IMR-90 (cell line): ENCODE results near the gene SDC4. TPM values are rescaled to one million over a fixed set of nuclear protein-coding genes. Genes with fewer than 3 reads are reported as not detected.

Experiments used
- ATAC-seq: fragments of 200-7000 bp; cut with Tn5 transposase; 2 replicates; pipeline ENCODE4 v1.9.1; 2020; ENCODE audit warnings: low read depth, mild to moderate bottlenecking, moderate library complexity
- BruUV-seq: library from RNA; stranded (reverse); fragments of 400-500 nt; replicated peaks from 2 replicates; lab custom pipeline; 2021; lab: Mats Ljungman, UMichigan
- CTCF ChIA-PET: fragments of 300-600 bp; formaldehyde crosslinking; extraction: SDS; loops from one replicate; lab custom pipeline; 2021; ENCODE audit warnings: antibody characterized with exemption; lab: Yijun Ruan, JAX
- POLR2A ChIA-PET: fragments of 300-600 bp; sonication (Branson Sonifier 250); formaldehyde crosslinking; loops from one replicate; lab custom pipeline; 2022; ENCODE audit warnings: antibody characterized with exemption; ENCODE audit not compliant: unreplicated experiment; lab: Charles Lee
- DNase-seq: peaks from one replicate; pipeline ENCODE4 v3.0.0; 2013
- H2AFZ ChIP-seq: replicated peaks from 2 replicates; pipeline ENCODE3; 2013; ENCODE audit warnings: low read length, mild to moderate bottlenecking; ENCODE audit not compliant: poor library complexity
- H2AK5ac ChIP-seq: 2 replicates; pipeline ENCODE4 v1.6.1; 2013; ENCODE audit warnings: low read depth, low read length, inconsistent platforms
- H2AK9ac ChIP-seq: replicated peaks from 2 replicates; pipeline ENCODE3; 2013; ENCODE audit warnings: mild to moderate bottlenecking, low read depth, low read length, moderate library complexity; ENCODE audit not compliant: poor library complexity
- H2BK120ac ChIP-seq: 2 replicates; pipeline ENCODE4 v1.6.1; 2013; ENCODE audit warnings: low read depth, low read length, inconsistent platforms
- H2BK15ac ChIP-seq: 3 replicates; pipeline ENCODE4 v1.6.1; 2013; ENCODE audit warnings: low read depth, low read length, inconsistent platforms
- H2BK20ac ChIP-seq: 2 replicates; pipeline ENCODE4 v1.6.1; 2013; ENCODE audit warnings: low read depth, mild to moderate bottlenecking, inconsistent platforms, low read length, moderate library complexity
- H2BK5ac ChIP-seq: 2 replicates; pipeline ENCODE4 v1.6.1; 2013; ENCODE audit warnings: mild to moderate bottlenecking, low read depth, low read length, inconsistent platforms; ENCODE audit not compliant: poor library complexity, severe bottlenecking
- H3K14ac ChIP-seq: replicated peaks from 2 replicates; pipeline ENCODE4 v1.6.1; 2013; ENCODE audit warnings: low read depth, low read length, inconsistent platforms
- H3K18ac ChIP-seq: 2 replicates; pipeline ENCODE4 v1.6.1; 2013; ENCODE audit warnings: low read depth, low read length, control low read depth
- H3K23ac ChIP-seq: 2 replicates; pipeline ENCODE4 v1.6.1; 2013; ENCODE audit warnings: low read depth, low read length, inconsistent platforms
- H3K27ac ChIP-seq: 2 replicates; pipeline ENCODE4 v1.5.1; 2013; ENCODE audit warnings: mild to moderate bottlenecking, control low read depth, low read length; ENCODE audit not compliant: insufficient read depth
- H3K27me3 ChIP-seq: 2 replicates; pipeline ENCODE4 v1.6.1; 2013; ENCODE audit warnings: low read length; ENCODE audit not compliant: control insufficient read depth, insufficient read depth
- H3K36me3 ChIP-seq: 2 replicates; pipeline ENCODE4 v1.6.1; 2013; ENCODE audit warnings: low read length, mixed read lengths; ENCODE audit not compliant: control insufficient read depth, insufficient read depth
- H3K4ac ChIP-seq: 2 replicates; pipeline ENCODE4 v1.6.1; 2013; ENCODE audit warnings: low read depth, low read length, inconsistent platforms
- H3K4me1 ChIP-seq: 2 replicates; pipeline ENCODE4 v1.6.1; 2013; ENCODE audit warnings: low read length, mixed read lengths; ENCODE audit not compliant: control insufficient read depth, insufficient read depth
- H3K4me2 ChIP-seq: 2 replicates; pipeline ENCODE4 v1.6.1; 2013; ENCODE audit warnings: low read depth, mild to moderate bottlenecking, control low read depth, low read length, moderate library complexity
- H3K4me3 ChIP-seq: 2 replicates; pipeline ENCODE4 v1.5.1; 2013; ENCODE audit warnings: low read depth, mild to moderate bottlenecking, control low read depth, low read length, moderate library complexity; ENCODE audit not compliant: insufficient read depth
- H3K56ac ChIP-seq: 2 replicates; pipeline ENCODE4 v1.6.1; 2013; ENCODE audit warnings: low read length, inconsistent platforms; ENCODE audit not compliant: insufficient read depth; ENCODE audit errors: extremely low read depth
- H3K79me1 ChIP-seq, 2 experiments: 2 replicates each; pipeline ENCODE4 v1.6.1; 2013; ENCODE audit warnings: low read length in 2 of 2, inconsistent platforms in 1 of 2, low read depth in 1 of 2
- H3K9ac ChIP-seq: 2 replicates; pipeline ENCODE4 v1.6.1; 2013; ENCODE audit warnings: low read depth, low read length, control low read depth
- H3K9me1 ChIP-seq: 2 replicates; pipeline ENCODE4 v1.6.1; 2013; ENCODE audit warnings: low read length, inconsistent platforms; ENCODE audit not compliant: insufficient read depth
- H3K9me3 ChIP-seq: 2 replicates; pipeline ENCODE4 v1.6.1; 2013; ENCODE audit warnings: low read length; ENCODE audit not compliant: control insufficient read depth, insufficient read depth
- H4K20me1 ChIP-seq: 2 replicates; pipeline ENCODE4 v1.6.1; 2013; ENCODE audit warnings: low read length, inconsistent platforms; ENCODE audit not compliant: insufficient read depth
- H4K5ac ChIP-seq: 2 replicates; pipeline ENCODE4 v1.6.1; 2013; ENCODE audit warnings: mild to moderate bottlenecking, low read depth, low read length, control low read depth
- H4K8ac ChIP-seq, 2 experiments: 2 replicates each; pipeline ENCODE4 v1.6.1; 2013; ENCODE audit warnings: low read depth in 2 of 2, low read length in 2 of 2, control low read depth in 1 of 2, inconsistent platforms in 1 of 2
- H4K91ac ChIP-seq: 2 replicates; pipeline ENCODE4 v1.6.1; 2013; ENCODE audit warnings: low read depth, low read length, inconsistent platforms; ENCODE audit not compliant: insufficient read depth
- BHLHE40 ChIP-seq: fragments of 150-350 bp; IDR thresholded peaks from 2 replicates; pipeline ENCODE4 v1.6.1; 2016; ENCODE audit warnings: mild to moderate bottlenecking, low read depth, low read length
- CEBPB ChIP-seq: IDR thresholded peaks from 2 replicates; pipeline ENCODE4 v1.6.1; 2012; ENCODE audit warnings: low read depth, low read length, improper control_type of control experiment
- CHD1 ChIP-seq: IDR thresholded peaks from 2 replicates; pipeline ENCODE4 v1.6.1; 2012; ENCODE audit warnings: low read depth, low read length, improper control_type of control experiment
- CTCF ChIP-seq: conservative IDR thresholded peaks from 2 replicates; pipeline ENCODE4 v1.5.1; 2012; ENCODE audit warnings: mild to moderate bottlenecking, low read depth, low read length, improper control_type of control experiment
- ELK1 ChIP-seq: fragments of 150-350 bp; IDR thresholded peaks from 2 replicates; pipeline ENCODE4 v1.6.1; 2016; ENCODE audit warnings: low read depth, mild to moderate bottlenecking, low read length, moderate library complexity, borderline replicate concordance
- FOS ChIP-seq: fragments of 150-350 bp; IDR thresholded peaks from 2 replicates; pipeline ENCODE4 v1.6.1; 2016; ENCODE audit warnings: low read depth, low read length
- MAFK ChIP-seq: IDR thresholded peaks from 2 replicates; pipeline ENCODE4 v1.6.1; 2012; ENCODE audit warnings: low read depth, low read length, improper control_type of control experiment
- MXI1 ChIP-seq: IDR thresholded peaks from 2 replicates; pipeline ENCODE4 v1.6.1; 2012; ENCODE audit warnings: low read depth, mild to moderate bottlenecking, low read length, moderate library complexity, borderline replicate concordance
- NFE2L2 ChIP-seq: fragments of 150-350 bp; IDR thresholded peaks from 2 replicates; pipeline ENCODE4 v1.6.1; 2016; ENCODE audit warnings: low read depth, mild to moderate bottlenecking, low read length
- POLR2A ChIP-seq: IDR thresholded peaks from 2 replicates; pipeline ENCODE4 v1.6.1; 2012; ENCODE audit warnings: mild to moderate bottlenecking, low read depth, low read length
- RAD21 ChIP-seq: IDR thresholded peaks from 2 replicates; pipeline ENCODE4 v1.6.1; 2012; ENCODE audit warnings: low read length, improper control_type of control experiment
- RCOR1 ChIP-seq: IDR thresholded peaks from 2 replicates; pipeline ENCODE4 v1.6.1; 2012; ENCODE audit warnings: mild to moderate bottlenecking, low read length, improper control_type of control experiment; ENCODE audit not compliant: insufficient replicate concordance
- RFX5 ChIP-seq: IDR thresholded peaks from 2 replicates; pipeline ENCODE4 v1.8.0; 2012; ENCODE audit warnings: low read depth, mild to moderate bottlenecking, low read length, moderate library complexity
- SMC3 ChIP-seq: fragments of 150-350 bp; IDR thresholded peaks from 2 replicates; pipeline ENCODE4 v1.6.1; 2016; ENCODE audit warnings: low read depth, mild to moderate bottlenecking, antibody characterized with exemption, low read length, moderate library complexity
- WGBS, 2 experiments: methylation state at CpG; one replicate each; pipeline versions ENCODE4 v1.1.5 to v1.1.7; 2013; ENCODE audit warnings: missing lambda C conversion rate in 2 of 2; ENCODE audit not compliant: insufficient read length in 1 of 2; ENCODE audit errors: extremely low coverage in 2 of 2; 5-methylcytosine and 5-hydroxymethylcytosine counted together
- dilution Hi-C: fragments of 300-500 bp; cut with HindIII; formaldehyde crosslinking; loops from one replicate; pipeline ENCODE4 v1.14.3; 2018; ENCODE audit warnings: low sequenced_read_pairs; ENCODE audit not compliant: unreplicated experiment
- in situ Hi-C: fragments of 300-500 bp; cut with MboI; formaldehyde crosslinking; loops from 3 replicates; pipeline ENCODE4 v1.14.3; 2019; ENCODE audit warnings: low sequenced_read_pairs, inconsistent platforms, mixed read lengths
- intact Hi-C: fragments of 100-400 bp; cut with micrococcal nuclease; formaldehyde crosslinking; loops from 2 replicates; pipeline ENCODE4 v1.10.0; 2022
- polyA plus RNA-seq, 3 experiments: library from polyadenylated mRNA; depleted of rRNA; stranded (reverse); fragments of >200 nt; gene quantifications; 2 replicates each; pipeline ENCODE4 v1.2.3, GENCODE V29; 2012; ENCODE audit warnings: low replicate concordance in 1 of 3
- total RNA-seq: library from RNA; depleted of rRNA; stranded (reverse); fragments of >200 nt; gene quantifications from 2 replicates; pipeline ENCODE4 v1.2.3, GENCODE V29; 2012
- TF ChIP-seq, protein P1 (sequence below): fragments of 150-350 bp; IDR thresholded peaks from 2 replicates; pipeline ENCODE4 v1.6.1; 2017; ENCODE audit warnings: mild to moderate bottlenecking, antibody characterized with exemption, low read length, low read depth

SDC4 gene
- total and polyA plus RNA-seq, 2 of the 4 experiments (the other 2 are of a cell fraction) = 203 to 265 TPM

DNA sequence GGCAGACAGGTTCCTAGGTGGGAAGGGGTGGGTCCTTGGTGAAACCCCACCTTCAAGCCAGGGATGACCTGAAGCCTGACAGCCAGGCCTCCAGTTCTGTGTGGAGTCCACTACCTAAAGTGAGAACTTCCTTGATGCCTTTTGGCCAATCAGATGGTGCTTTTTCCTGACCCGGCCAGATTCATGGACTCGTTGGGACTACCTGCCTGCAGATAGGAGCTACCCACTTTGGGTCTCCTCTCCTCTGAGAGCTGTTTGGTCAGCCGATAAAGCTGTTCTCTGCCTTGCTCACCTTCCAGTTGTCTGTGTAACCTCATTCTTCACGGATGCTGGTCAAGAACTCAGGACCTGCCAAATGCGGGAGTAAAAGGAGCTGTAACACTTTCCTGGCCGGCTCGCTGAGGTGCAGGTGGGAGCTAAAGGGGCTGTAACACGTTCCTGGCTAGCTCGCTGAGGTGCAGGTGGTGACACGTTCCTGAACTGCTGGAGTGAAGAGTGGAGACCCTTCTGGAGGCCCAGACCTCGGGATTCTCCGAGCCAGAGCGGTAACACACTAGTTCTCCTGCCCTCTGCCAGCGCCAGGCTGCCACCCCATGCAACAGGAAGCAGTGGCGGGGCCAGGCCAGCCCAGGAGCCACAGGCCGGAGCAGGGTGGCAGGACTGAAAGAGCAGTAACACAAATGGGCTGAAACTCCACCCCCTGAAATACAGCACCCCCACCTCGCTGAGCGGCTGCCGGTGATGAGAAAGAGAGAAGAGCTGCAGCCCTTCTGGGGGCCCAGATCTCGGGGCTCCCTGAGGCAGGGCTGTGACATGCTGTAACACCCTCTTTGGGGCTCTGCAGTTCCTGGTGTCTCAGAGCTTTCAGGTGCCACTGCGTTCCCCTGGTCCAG is 46.2 kb upstream of the SDC4 start:
- Histone ChIP-seq H3K27me3 (no peaks in the 10 kb centered on the region), H3K4ac (no peak overlapping the region), H3K79me1 (no peaks in the 10 kb centered on the region), H3K27ac (no peak overlapping the region), H2BK20ac (no peak overlapping the region), H3K4me3 (no peak overlapping the region), H3K9me1 (no peaks in the 10 kb centered on the region), H4K20me1 (no peaks in the 10 kb centered on the region), H2AK5ac (no peak overlapping the region), H2BK15ac (no peak overlapping the region), H3K36me3 (no peaks in the 10 kb centered on the region), H2AK9ac (no peak overlapping the region), H3K56ac (no peak overlapping the region), H3K23ac (no peak overlapping the region), H3K9me3 (no peaks in the 10 kb centered on the region), H3K9ac (no peak overlapping the region), H2AFZ (no peak overlapping the region), H4K8ac (no peak overlapping the region), H4K5ac (no peak overlapping the region), H4K91ac (no peak overlapping the region), H3K14ac (no peak overlapping the region), H3K4me2 (no peak overlapping the region), H3K18ac (no peak overlapping the region), H2BK5ac (no peak overlapping the region), H3K4me1 (no peaks in the 10 kb centered on the region), H2BK120ac (no peak overlapping the region)
- in situ Hi-C loops (no loop called here), intact Hi-C loops (no loop called here), dilution Hi-C loops (no loop called here)
- CTCF ChIA-PET = interaction anchor here (0.9 kb wide), 1 partner anchor 21 kb away, joined by 4 read pairs; no protein-coding TSS in a partner anchor
- no TSS peak for BruUV-seq
- no peak for ATAC-seq
- 84% methylated on average over 9 of the region's 21 CpGs; no CpG with 5 or more reads in 1 of the 2 experiments for WGBS, 2 experiments
- no peak for DNase-seq
- POLR2A ChIA-PET = no interaction called here
- TF ChIP-seq MXI1 = no peak
- no peak for TF ChIP-seq NFE2L2
- no peak for TF ChIP-seq RCOR1
- TF ChIP-seq FOS = no peak
- no peak for TF ChIP-seq BHLHE40
- TF ChIP-seq SMC3 = no peak
- TF ChIP-seq ELK1 = no peak
- no peak for TF ChIP-seq POLR2A
- TF ChIP-seq MAFK = no peak
- TF ChIP-seq RAD21 = no peak
- no peak for TF ChIP-seq CTCF
- TF ChIP-seq CEBPB = no peak
- TF ChIP-seq, protein P1, sequence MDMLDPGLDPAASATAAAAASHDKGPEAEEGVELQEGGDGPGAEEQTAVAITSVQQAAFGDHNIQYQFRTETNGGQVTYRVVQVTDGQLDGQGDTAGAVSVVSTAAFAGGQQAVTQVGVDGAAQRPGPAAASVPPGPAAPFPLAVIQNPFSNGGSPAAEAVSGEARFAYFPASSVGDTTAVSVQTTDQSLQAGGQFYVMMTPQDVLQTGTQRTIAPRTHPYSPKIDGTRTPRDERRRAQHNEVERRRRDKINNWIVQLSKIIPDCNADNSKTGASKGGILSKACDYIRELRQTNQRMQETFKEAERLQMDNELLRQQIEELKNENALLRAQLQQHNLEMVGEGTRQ = no peak
- TF ChIP-seq RFX5 = no peak
- TF ChIP-seq CHD1 = no peak
